Measurements from ENCODE around the gene DHX8.
"Not testable (repeated sequence)": the region's sequence is repeated elsewhere in the genome, so short reads cannot be mapped to it uniquely, and the experiment has no call there.

The DHX8 gene

GRCh38 chr17:43456029-43456428 is 27.7 kb upstream of the DHX8 start:
- Histone ChIP-seq H3K36me3 (replicated peaks) (no peaks in the 10 kb centered on the region), H3K27me3 (replicated peaks) (no peaks in the 10 kb centered on the region), H3K27ac (no peak overlapping the region), H3K4me3 (ENCODE audit: low read depth, low read length) (no peak overlapping the region)
- TF ChIP-seq, protein P1, sequence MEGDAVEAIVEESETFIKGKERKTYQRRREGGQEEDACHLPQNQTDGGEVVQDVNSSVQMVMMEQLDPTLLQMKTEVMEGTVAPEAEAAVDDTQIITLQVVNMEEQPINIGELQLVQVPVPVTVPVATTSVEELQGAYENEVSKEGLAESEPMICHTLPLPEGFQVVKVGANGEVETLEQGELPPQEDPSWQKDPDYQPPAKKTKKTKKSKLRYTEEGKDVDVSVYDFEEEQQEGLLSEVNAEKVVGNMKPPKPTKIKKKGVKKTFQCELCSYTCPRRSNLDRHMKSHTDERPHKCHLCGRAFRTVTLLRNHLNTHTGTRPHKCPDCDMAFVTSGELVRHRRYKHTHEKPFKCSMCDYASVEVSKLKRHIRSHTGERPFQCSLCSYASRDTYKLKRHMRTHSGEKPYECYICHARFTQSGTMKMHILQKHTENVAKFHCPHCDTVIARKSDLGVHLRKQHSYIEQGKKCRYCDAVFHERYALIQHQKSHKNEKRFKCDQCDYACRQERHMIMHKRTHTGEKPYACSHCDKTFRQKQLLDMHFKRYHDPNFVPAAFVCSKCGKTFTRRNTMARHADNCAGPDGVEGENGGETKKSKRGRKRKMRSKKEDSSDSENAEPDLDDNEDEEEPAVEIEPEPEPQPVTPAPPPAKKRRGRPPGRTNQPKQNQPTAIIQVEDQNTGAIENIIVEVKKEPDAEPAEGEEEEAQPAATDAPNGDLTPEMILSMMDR (IDR thresholded peaks at IDR 0.05; ENCODE audit: low read depth, low read length, missing control alignments), result no peak
- in situ Hi-C loops (cut with HindIII; ENCODE audit: low pct_ligation_motif_present, low sequenced_read_pairs), result no loop called here
- DNase-seq, result no peak

- no peak overlapping the region for H3K27ac ChIP-seq
Observed at GRCh38 chr17:43456661-43457361, 27.0 kb upstream of the DHX8 start.

GRCh38 chr17:43457362-43457692 is 26.4 kb upstream of the DHX8 start:
- no peak overlapping the region for H3K27ac ChIP-seq
- TF ChIP-seq, protein P1 (IDR thresholded peaks at IDR 0.05; ENCODE audit: low read depth, low read length, missing control alignments), result no peak
- H3K27me3 ChIP-seq (replicated peaks), result no peaks in the 10 kb centered on the region
- H3K4me3 ChIP-seq (ENCODE audit: low read depth, low read length), result no peak overlapping the region
- H3K36me3 ChIP-seq (replicated peaks), result no peaks in the 10 kb centered on the region
- in situ Hi-C loops (cut with HindIII; ENCODE audit: low pct_ligation_motif_present, low sequenced_read_pairs), result no loop called here
- no peak for DNase-seq

More at GRCh38 chr17:43456661-43457361, 27.0 kb upstream of the DHX8 start:
- TF ChIP-seq, protein P1 (IDR thresholded peaks at IDR 0.05; ENCODE audit: low read depth, low read length, missing control alignments), result no peak
- Histone ChIP-seq H3K27me3 (replicated peaks) (no peaks in the 10 kb centered on the region), H3K36me3 (replicated peaks) (no peaks in the 10 kb centered on the region), H3K4me3 (ENCODE audit: low read depth, low read length) (no peak overlapping the region)
- in situ Hi-C loops (cut with HindIII; ENCODE audit: low pct_ligation_motif_present, low sequenced_read_pairs), result no loop called here
- no peak for DNase-seq

DNA sequence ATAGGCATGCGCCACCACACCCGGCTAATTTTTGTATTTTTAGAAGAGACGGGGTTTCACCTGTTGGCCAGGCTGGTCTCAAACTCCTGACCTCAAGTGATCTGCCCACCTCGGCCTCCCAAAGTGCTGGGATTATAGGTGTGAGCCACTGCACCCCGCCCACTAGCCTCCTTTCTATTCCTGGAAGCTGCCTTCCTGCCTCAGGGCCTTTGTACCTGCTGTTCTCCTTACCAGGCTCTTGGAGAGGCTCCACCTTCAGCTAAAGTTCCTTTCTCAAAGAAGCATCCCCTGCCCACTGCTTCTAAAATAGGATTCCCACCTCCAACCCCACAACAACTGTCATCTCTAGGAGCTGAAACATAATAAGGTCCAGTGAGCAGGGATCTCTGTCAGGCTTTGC is 23.9 kb upstream of the DHX8 start:
- H3K27me3 ChIP-seq (replicated peaks); H3K36me3 ChIP-seq (replicated peaks); H3K27ac ChIP-seq; DNase-seq; in situ Hi-C loops (cut with HindIII; ENCODE audit: low pct_ligation_motif_present, low sequenced_read_pairs); H3K4me3 ChIP-seq (ENCODE audit: low read depth, low read length): not testable (repeated sequence)

- H3K4me3 ChIP-seq (ENCODE audit: low read depth, low read length), result no peak overlapping the region
- H3K27ac ChIP-seq, result no peak overlapping the region
- H3K36me3 ChIP-seq (replicated peaks), result no peaks in the 10 kb centered on the region
- H3K27me3 ChIP-seq (replicated peaks), result no peaks in the 10 kb centered on the region
- in situ Hi-C loops (cut with HindIII; ENCODE audit: low pct_ligation_motif_present, low sequenced_read_pairs), result no loop called here
- no peak for DNase-seq
- TF ChIP-seq, protein P1 (IDR thresholded peaks at IDR 0.05; ENCODE audit: low read depth, low read length, missing control alignments), result no peak
Observed at GRCh38 chr17:43461185-43461584, 22.6 kb upstream of the DHX8 start.

GRCh38 chr17:43462569-43462968 is 21.2 kb upstream of the DHX8 start:
- H3K27me3 ChIP-seq (replicated peaks); H3K27ac ChIP-seq; H3K36me3 ChIP-seq (replicated peaks); DNase-seq; in situ Hi-C loops (cut with HindIII; ENCODE audit: low pct_ligation_motif_present, low sequenced_read_pairs); H3K4me3 ChIP-seq (ENCODE audit: low read depth, low read length): not testable (repeated sequence)

GRCh38 chr17:43463241-43463640 is 20.5 kb upstream of the DHX8 start:
- TF ChIP-seq, protein P1 (IDR thresholded peaks at IDR 0.05; ENCODE audit: low read depth, low read length, missing control alignments), result no peak
- no peaks in the 10 kb centered on the region for H3K36me3 ChIP-seq (replicated peaks)
- no peak for DNase-seq
- no peak overlapping the region for H3K27ac ChIP-seq
- H3K4me3 ChIP-seq (ENCODE audit: low read depth, low read length), result no peak overlapping the region
- H3K27me3 ChIP-seq (replicated peaks), result no peaks in the 10 kb centered on the region
- in situ Hi-C loops (cut with HindIII; ENCODE audit: low pct_ligation_motif_present, low sequenced_read_pairs), result no loop called here
